ENCODE measurements around the gene NTM.

NTM gene

GRCh38 chr11:131824771-131825170 is 454.4 kb downstream of the NTM start:
- DNase-seq (ENCODE audit: low spot score): no peak

- DNase-seq (ENCODE audit: low spot score): no peak
Observed at GRCh38 chr11:131827430-131827829, 457.0 kb downstream of the NTM start.

GRCh38 chr11:131829725-131830124 is 459.3 kb downstream of the NTM start:
- DNase-seq (ENCODE audit: low spot score): no peak

- no peak for DNase-seq (ENCODE audit: low spot score)
Observed at GRCh38 chr11:131832079-131832478, 461.7 kb downstream of the NTM start.

GRCh38 chr11:131833366-131833765 is 463.0 kb downstream of the NTM start:
- no peak for DNase-seq (ENCODE audit: low spot score)

GRCh38 chr11:131837562-131837961 is 467.1 kb downstream of the NTM start:
- DNase-seq (ENCODE audit: low spot score): no peak

GRCh38 chr11:131838016-131838415 is 467.6 kb downstream of the NTM start:
- no peak for DNase-seq (ENCODE audit: low spot score)

GRCh38 chr11:131839326-131839725 is 468.9 kb downstream of the NTM start:
- no peak for DNase-seq (ENCODE audit: low spot score)

- no peak for DNase-seq (ENCODE audit: low spot score)
Observed at GRCh38 chr11:131840545-131840944, 470.1 kb downstream of the NTM start.

- no peak for DNase-seq (ENCODE audit: low spot score)
Observed at GRCh38 chr11:131841028-131841427, 470.6 kb downstream of the NTM start.

GRCh38 chr11:131841925-131842635 is 471.7 kb downstream of the NTM start:
- no peak for DNase-seq (ENCODE audit: low spot score)

GRCh38 chr11:131845255-131845654 is 474.8 kb downstream of the NTM start:
- no peak for DNase-seq (ENCODE audit: low spot score)

- DNase-seq (ENCODE audit: low spot score): no peak
Observed at GRCh38 chr11:131849485-131849884, 479.1 kb downstream of the NTM start.

- no peak for DNase-seq (ENCODE audit: low spot score)
Observed at GRCh38 chr11:131850507-131850906, 480.1 kb downstream of the NTM start.

- no peak for DNase-seq (ENCODE audit: low spot score)
Observed at GRCh38 chr11:131851964-131852755, 481.7 kb downstream of the NTM start.

- no peak for DNase-seq (ENCODE audit: low spot score)
Observed at GRCh38 chr11:131852757-131853156, 482.3 kb downstream of the NTM start.

- no peak for DNase-seq (ENCODE audit: low spot score)
Observed at GRCh38 chr11:131854391-131854790, 484.0 kb downstream of the NTM start.

- no peak for DNase-seq (ENCODE audit: low spot score)
Observed at GRCh38 chr11:131855320-131855719, 484.9 kb downstream of the NTM start.

GRCh38 chr11:131857246-131857645 is 486.8 kb downstream of the NTM start:
- no peak for DNase-seq (ENCODE audit: low spot score)

- DNase-seq (ENCODE audit: low spot score): no peak
Observed at GRCh38 chr11:131858505-131858904, 488.1 kb downstream of the NTM start.

GRCh38 chr11:131859538-131860210 is 489.3 kb downstream of the NTM start:
- no peak for DNase-seq (ENCODE audit: low spot score)

- no peak for DNase-seq (ENCODE audit: low spot score)
Observed at GRCh38 chr11:131864228-131864627, 493.8 kb downstream of the NTM start.

- no peak for DNase-seq (ENCODE audit: low spot score)
Observed at GRCh38 chr11:131865860-131866259, 495.4 kb downstream of the NTM start.

All from CD4-positive, alpha-beta T cell treated with Interleukin-6 at 100 ng/mL for 8 hours (primary cell).